Activated CD8-positive, alpha-beta memory T cell treated with anti-CD3 and anti-CD28 coated beads, Interleukin-2, amount 50 U/mL, for 4 hours (primary cell): ENCODE data around the gene NTN4.
"Not testable (repeated sequence)": the region's sequence is repeated elsewhere in the genome, so short reads cannot be mapped to it uniquely, and the experiment has no call there.

Experiments
- DNase-seq: peaks from one replicate; pipeline ENCODE4 v3.0.0-alpha.2; 2020

NTN4 gene

GRCh38 chr12:95746062-95746461, 44.5 kb downstream of the NTN4 start:
- not testable (repeated sequence) for DNase-seq

- no peak for DNase-seq
Measured at GRCh38 chr12:95742586-95742985, 48.0 kb downstream of the NTN4 start.

- DNase-seq = no peak
Measured at GRCh38 chr12:95741635-95742034, 48.9 kb downstream of the NTN4 start.

GRCh38 chr12:95740751-95741150, 49.8 kb downstream of the NTN4 start:
- DNase-seq = no peak

- DNase-seq = no peak
Measured at GRCh38 chr12:95739561-95740313, 50.8 kb downstream of the NTN4 start.

GRCh38 chr12:95738024-95738611, 52.4 kb downstream of the NTN4 start:
- no peak for DNase-seq

GRCh38 chr12:95736631-95737030, 53.9 kb downstream of the NTN4 start:
- DNase-seq = no peak

- not testable (repeated sequence) for DNase-seq
Measured at GRCh38 chr12:95735728-95736127, 54.8 kb downstream of the NTN4 start.

GRCh38 chr12:95733141-95733825, 57.3 kb downstream of the NTN4 start:
- DNase-seq = no peak

GRCh38 chr12:95731519-95731958, 59.0 kb downstream of the NTN4 start:
- no peak for DNase-seq

GRCh38 chr12:95730457-95730856, 60.1 kb downstream of the NTN4 start:
- DNase-seq = no peak

GRCh38 chr12:95726903-95727302, 63.7 kb downstream of the NTN4 start:
- no peak for DNase-seq

GRCh38 chr12:95724767-95725166, 65.8 kb downstream of the NTN4 start:
- DNase-seq = no peak

GRCh38 chr12:95723693-95724384, 66.7 kb downstream of the NTN4 start:
- no peak for DNase-seq

- DNase-seq = no peak
Measured at GRCh38 chr12:95721320-95721719, 69.2 kb downstream of the NTN4 start.

GRCh38 chr12:95720146-95720545, 70.4 kb downstream of the NTN4 start:
- no peak for DNase-seq

GRCh38 chr12:95718772-95719171, 71.8 kb downstream of the NTN4 start:
- DNase-seq = no peak

GRCh38 chr12:95718006-95718431, 72.5 kb downstream of the NTN4 start:
- no peak for DNase-seq

GRCh38 chr12:95717316-95717928, 73.1 kb downstream of the NTN4 start:
- no peak for DNase-seq

- no peak for DNase-seq
Measured at GRCh38 chr12:95715177-95715576, 75.4 kb downstream of the NTN4 start.

GRCh38 chr12:95712269-95712668, 78.3 kb downstream of the NTN4 start:
- no peak for DNase-seq

GRCh38 chr12:95710386-95710785, 80.2 kb downstream of the NTN4 start:
- no peak for DNase-seq

- no peak for DNase-seq
Measured at GRCh38 chr12:95709152-95709551, 81.4 kb downstream of the NTN4 start.
